Ascending aorta (tissue), 2 donors: Measurements from ENCODE around the gene ADAM15. TPM values are rescaled to one million over a fixed set of nuclear protein-coding genes. Genes with fewer than 3 reads are reported as not detected.
A peak's percentile ranks its signal among the peaks of the same experiment; 100 is the strongest.

Experiments
- DNase-seq, 2 donors: peaks; one replicate each; pipeline ENCODE4 v3.0.0-alpha.2; 2019; ENCODE audit warnings: low spot score in 2 of 2
- H3K27ac ChIP-seq, 2 donors: fragments of 200-600 bp; sonication (generic); one replicate each; pipeline ENCODE4 v1.5.1; 2016 to 2017; ENCODE audit warnings: mild to moderate bottlenecking in 1 of 2
- H3K27me3 ChIP-seq: fragments of 200-600 bp; sonication (generic); one replicate; pipeline ENCODE4 v1.5.1; 2017
- H3K36me3 ChIP-seq, 2 donors: fragments of 200-600 bp; sonication (generic); one replicate each; pipeline ENCODE4 v1.5.1; 2016
- H3K4me1 ChIP-seq, 2 donors: fragments of 200-600 bp; sonication (generic); one replicate each; pipeline ENCODE4 v1.5.1; 2016 to 2017; ENCODE audit warnings: mild to moderate bottlenecking in 1 of 2
- H3K4me3 ChIP-seq, 2 donors: fragments of 200-600 bp; sonication (generic); one replicate each; pipeline ENCODE4 v1.5.1; 2016 to 2017; ENCODE audit warnings: mild to moderate bottlenecking in 1 of 2
- H3K9me3 ChIP-seq, 2 donors: fragments of 200-600 bp; sonication (generic); one replicate each; pipeline ENCODE4 v1.5.1; 2016
- intact Hi-C: fragments of 100-400 bp; cut with DNase I; formaldehyde crosslinking; loops from one replicate; pipeline ENCODE4 v1.15.1; 2023
- total RNA-seq: library from RNA; depleted of rRNA; stranded (reverse); fragments of >200 nt; gene quantifications from one replicate; pipeline ENCODE4 v1.1.0, GENCODE V29; 2016
- TF ChIP-seq, protein P1 (sequence below), 3 experiments: fragments of 200-600 bp in 2 of 3; fragments of 450-650 bp in 1 of 3; sonication (generic) in 2 of 3; IDR thresholded peaks; one replicate each; pipeline ENCODE4 v1.5.1; 2016 to 2019; ENCODE audit warnings: antibody characterized with exemption in 3 of 3, mild to moderate bottlenecking in 1 of 3, moderate library complexity in 1 of 3

Gene ADAM15
- total RNA-seq, 1 donor from 2014 or later = 610 TPM

DNA sequence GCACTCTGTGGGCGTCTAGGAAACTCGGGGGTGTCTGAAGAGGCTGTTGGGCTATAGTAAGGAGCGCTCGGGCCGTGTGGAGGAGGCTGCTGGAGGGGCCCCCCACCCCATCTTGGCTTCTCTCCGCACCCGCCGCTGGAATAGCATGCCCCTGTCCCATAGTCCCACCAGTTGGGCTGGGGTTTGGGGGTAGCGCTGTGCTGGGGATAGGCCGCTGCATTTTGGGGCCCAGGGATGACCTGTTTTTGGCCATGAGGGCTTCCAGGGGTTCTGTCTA is 28.0 kb downstream of the ADAM15 start:
- no peak for DNase-seq
- Histone ChIP-seq H3K27ac (no peak overlapping the region), H3K9me3 (no peaks in the 10 kb centered on the region), H3K27me3 (peaks cover 40% of the 10 kb centered on the region), H3K36me3 (no peaks in the 10 kb centered on the region), H3K4me3 (peak overlapping the region; percentile 62 to 66), H3K4me1 (peaks cover 32 to 41% of the 10 kb centered on the region in 2 donors)
- TF ChIP-seq, protein P1, sequence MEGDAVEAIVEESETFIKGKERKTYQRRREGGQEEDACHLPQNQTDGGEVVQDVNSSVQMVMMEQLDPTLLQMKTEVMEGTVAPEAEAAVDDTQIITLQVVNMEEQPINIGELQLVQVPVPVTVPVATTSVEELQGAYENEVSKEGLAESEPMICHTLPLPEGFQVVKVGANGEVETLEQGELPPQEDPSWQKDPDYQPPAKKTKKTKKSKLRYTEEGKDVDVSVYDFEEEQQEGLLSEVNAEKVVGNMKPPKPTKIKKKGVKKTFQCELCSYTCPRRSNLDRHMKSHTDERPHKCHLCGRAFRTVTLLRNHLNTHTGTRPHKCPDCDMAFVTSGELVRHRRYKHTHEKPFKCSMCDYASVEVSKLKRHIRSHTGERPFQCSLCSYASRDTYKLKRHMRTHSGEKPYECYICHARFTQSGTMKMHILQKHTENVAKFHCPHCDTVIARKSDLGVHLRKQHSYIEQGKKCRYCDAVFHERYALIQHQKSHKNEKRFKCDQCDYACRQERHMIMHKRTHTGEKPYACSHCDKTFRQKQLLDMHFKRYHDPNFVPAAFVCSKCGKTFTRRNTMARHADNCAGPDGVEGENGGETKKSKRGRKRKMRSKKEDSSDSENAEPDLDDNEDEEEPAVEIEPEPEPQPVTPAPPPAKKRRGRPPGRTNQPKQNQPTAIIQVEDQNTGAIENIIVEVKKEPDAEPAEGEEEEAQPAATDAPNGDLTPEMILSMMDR (IDR thresholded peaks at IDR 0.05) = no peak
- intact Hi-C loops = no loop called here

DNA sequence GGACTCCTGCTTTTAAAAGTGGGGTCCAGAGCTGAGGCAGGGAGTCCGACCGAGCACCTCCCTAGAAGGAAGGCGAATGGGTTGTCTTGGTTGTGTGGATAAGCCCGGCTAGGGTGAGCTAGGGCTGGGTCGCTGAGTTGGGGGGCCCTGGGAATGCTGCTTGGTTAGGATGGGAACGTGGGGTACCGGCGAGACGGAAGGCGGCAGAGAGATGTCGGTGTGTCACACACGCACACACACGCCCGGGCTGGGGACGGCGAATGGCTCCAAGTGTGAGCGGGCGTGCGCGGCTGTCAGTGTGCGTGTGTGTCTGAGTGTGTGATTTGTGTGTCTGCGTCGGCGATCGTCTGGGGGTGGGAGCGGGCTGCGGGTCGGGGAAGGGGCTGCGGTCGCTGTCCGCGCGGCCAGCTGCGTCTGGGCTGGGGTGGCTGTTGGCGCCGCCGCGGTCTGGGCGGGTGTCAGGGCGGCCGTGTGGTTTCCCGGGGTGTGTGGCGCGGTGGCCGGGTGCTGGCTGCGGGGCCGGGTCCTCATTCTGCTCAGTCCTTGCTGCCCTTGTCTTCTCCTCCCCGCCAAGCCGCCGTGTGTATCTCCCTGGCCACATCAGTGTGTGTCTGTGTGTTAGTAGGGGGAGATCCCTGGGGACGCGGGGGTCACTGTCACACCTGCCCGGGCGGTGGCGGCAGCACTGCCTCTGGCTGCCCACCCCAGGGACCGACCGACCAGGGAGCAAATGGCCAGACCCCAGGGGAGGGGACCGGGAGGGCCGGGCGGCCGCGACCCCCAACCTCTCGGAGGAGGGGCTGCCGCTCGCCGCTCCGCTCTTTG is 28.6 kb downstream of the ADAM15 start:
- Histone ChIP-seq H3K27ac (no peak overlapping the region), H3K9me3 (no peaks in the 10 kb centered on the region), H3K27me3 (peaks cover 42% of the 10 kb centered on the region), H3K4me1 (peaks cover 32 to 46% of the 10 kb centered on the region in 2 donors), H3K4me3 (peak overlapping the region; percentile 62 to 66), H3K36me3 (no peaks in the 10 kb centered on the region)
- TF ChIP-seq, protein P1 (IDR thresholded peaks at IDR 0.05) = no peak
- intact Hi-C loops = no loop called here
- no peak for DNase-seq

DNA sequence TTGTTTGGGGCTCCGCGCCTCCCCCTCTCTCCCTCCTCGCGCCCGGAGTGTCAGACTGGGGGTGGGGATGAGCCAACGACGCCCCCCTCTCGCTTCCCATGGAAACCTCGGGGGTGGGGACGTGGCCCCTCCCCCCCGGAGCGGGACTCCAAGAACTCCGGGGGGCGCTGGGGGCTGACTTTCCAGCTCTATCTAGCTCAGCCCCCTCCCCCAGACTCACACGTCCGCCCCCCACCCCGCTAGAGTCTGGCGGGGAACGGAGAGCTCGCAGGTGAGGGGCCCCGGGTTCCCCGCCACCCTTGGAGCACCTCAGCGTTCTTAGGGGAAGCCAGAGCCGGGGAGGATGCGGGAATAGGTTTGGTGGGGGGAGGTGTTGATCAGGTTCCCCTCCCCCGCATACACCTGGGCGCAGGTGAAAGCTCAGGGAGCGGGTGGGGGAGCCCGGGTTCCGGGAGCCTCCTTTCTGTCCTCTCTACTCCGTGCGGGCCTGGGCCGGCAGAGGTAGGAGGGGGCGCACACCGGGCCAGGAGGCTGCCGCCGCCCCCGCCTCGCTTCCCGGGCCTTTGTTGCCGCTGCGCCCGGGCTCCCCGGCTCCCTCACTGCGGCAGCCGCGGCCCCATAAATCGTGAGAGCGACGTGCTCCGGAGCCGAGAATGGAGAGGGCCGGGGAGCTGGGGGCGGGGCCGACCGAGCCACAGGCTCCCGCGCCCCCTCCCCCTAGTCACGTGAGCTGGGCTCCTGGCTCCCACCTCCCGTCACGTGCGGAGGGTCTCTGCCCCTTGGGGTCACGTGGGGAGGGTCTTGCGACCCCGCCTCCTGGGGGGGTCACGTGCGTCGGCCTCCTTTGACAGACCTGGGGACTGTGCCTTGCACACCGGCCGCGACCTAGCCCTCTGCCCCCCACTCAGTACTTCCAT is 29.5 kb downstream of the ADAM15 start:
- TF ChIP-seq, protein P1 (IDR thresholded peaks at IDR 0.05) = no peak
- peaks cover 33 to 46% of the 10 kb centered on the region in 2 donors for H3K4me1 ChIP-seq
- peaks cover 42% of the 10 kb centered on the region for H3K27me3 ChIP-seq
- intact Hi-C loops = no loop called here
- H3K9me3 ChIP-seq = no peaks in the 10 kb centered on the region
- DNase-seq = no peak
- no peaks in the 10 kb centered on the region for H3K36me3 ChIP-seq
- peak overlapping the region; percentile 42 to 66 for H3K4me3 ChIP-seq
- H3K27ac ChIP-seq = no peak overlapping the region

DNA sequence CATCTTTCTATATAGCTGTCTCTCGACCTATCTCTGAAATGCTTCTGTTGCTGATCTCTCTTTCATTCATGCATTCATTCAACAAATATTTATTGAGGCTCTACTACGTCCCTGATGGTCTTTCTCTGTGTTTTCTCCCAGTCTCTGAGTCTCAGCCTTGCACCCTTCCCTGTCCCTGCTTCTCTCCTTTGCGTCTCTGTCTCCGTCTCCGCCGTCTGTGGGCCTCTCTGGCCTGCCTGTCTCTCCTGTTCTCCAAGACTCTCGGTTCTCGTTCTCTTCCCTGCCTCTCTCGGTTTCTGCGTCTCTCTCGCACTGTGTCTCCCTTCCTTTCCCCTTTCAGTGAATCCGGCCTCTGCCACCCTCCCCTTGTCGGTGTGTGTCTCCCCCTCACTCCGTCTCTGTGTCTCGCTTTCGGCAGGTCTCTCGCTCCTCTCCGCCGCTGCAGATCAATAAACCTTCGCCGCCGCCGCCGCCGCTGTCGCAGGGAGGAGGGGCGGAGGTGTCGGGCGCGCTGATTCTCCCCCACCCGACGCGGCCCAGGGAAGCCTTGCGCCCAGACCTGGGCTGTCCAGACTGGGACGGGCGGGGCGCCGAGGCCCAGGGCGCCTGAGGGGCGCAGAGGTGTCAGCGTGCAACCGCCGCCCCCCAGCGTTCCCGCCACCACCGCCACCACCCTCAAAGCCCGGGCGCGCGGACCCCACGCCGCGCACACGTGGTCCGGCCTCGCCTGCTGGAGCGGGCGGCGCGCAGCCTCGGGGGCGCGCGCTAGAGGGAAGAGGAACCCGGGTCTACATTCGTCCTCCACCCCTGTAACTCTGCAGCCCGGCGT is 30.6 kb downstream of the ADAM15 start:
- H3K4me3 ChIP-seq = peak overlapping the region; percentile 38 to 42

More for the DNA sequence above, 30.6 kb downstream of the ADAM15 start:
- intact Hi-C loops = no loop called here
- Histone ChIP-seq H3K36me3 (no peaks in the 10 kb centered on the region), H3K27me3 (peaks cover 42% of the 10 kb centered on the region), H3K27ac (no peak overlapping the region), H3K4me1 (peaks cover 36 to 48% of the 10 kb centered on the region in 2 donors), H3K9me3 (no peaks in the 10 kb centered on the region)
- DNase-seq = no peak
- TF ChIP-seq, protein P1 (IDR thresholded peaks at IDR 0.05) = no peak
